ENCODE results near the gene STARD9.
"Not testable (repeated sequence)": the region's sequence is repeated elsewhere in the genome, so short reads cannot be mapped to it uniquely, and the experiment has no call there.

STARD9 gene

GRCh38 chr15:42591238-42591934 is 16.0 kb downstream of the STARD9 start:
- DNase-seq, result no peak

GRCh38 chr15:42592716-42593115 is 17.3 kb downstream of the STARD9 start:
- no peak for DNase-seq

- DNase-seq, result no peak
These were observed 17.7 kb downstream of the STARD9 start for GRCh38 chr15:42593143-42593542.

- no peak for DNase-seq
These were observed 18.7 kb downstream of the STARD9 start for GRCh38 chr15:42594095-42594494.

GRCh38 chr15:42595626-42596240 is 20.3 kb downstream of the STARD9 start:
- no peak for DNase-seq

- not testable (repeated sequence) for DNase-seq
These were observed 25.9 kb downstream of the STARD9 start for GRCh38 chr15:42601316-42601715.

- no peak for DNase-seq
These were observed 27.1 kb downstream of the STARD9 start for GRCh38 chr15:42602501-42602900.

- no peak for DNase-seq
These were observed 28.6 kb downstream of the STARD9 start for GRCh38 chr15:42603978-42604377.

GRCh38 chr15:42604894-42605744 is 29.7 kb downstream of the STARD9 start:
- DNase-seq, result no peak

GRCh38 chr15:42605796-42606195 is 30.4 kb downstream of the STARD9 start:
- DNase-seq, result no peak

GRCh38 chr15:42608110-42608531 is 32.7 kb downstream of the STARD9 start:
- DNase-seq, result peak in 1 of 2 donors; percentile 13

GRCh38 chr15:42608752-42609488 is 33.5 kb downstream of the STARD9 start:
- no peak for DNase-seq

- no peak for DNase-seq
These were observed 36.1 kb downstream of the STARD9 start for GRCh38 chr15:42611532-42611931.

- DNase-seq, result no peak
These were observed 37.0 kb downstream of the STARD9 start for GRCh38 chr15:42612367-42612912.

GRCh38 chr15:42616107-42616506 is 40.7 kb downstream of the STARD9 start:
- no peak for DNase-seq

GRCh38 chr15:42619656-42620371 is 44.4 kb downstream of the STARD9 start:
- no peak for DNase-seq

- DNase-seq, result no peak
These were observed 46.0 kb downstream of the STARD9 start for GRCh38 chr15:42621386-42621785.

- DNase-seq, result no peak
These were observed 46.9 kb downstream of the STARD9 start for GRCh38 chr15:42621996-42622925.

GRCh38 chr15:42623951-42624350 is 48.5 kb downstream of the STARD9 start:
- DNase-seq, result no peak

GRCh38 chr15:42627485-42627884 is 52.1 kb downstream of the STARD9 start:
- no peak for DNase-seq

- no peak for DNase-seq
These were observed 53.4 kb downstream of the STARD9 start for GRCh38 chr15:42628761-42629160.

All from activated CD4-positive, alpha-beta T cell treated with anti-CD3 and anti-CD28 coated beads for 4 hours (primary cell).